H9 (cell line): ENCODE results near the gene PLD1. TPM values are rescaled to one million over a fixed set of nuclear protein-coding genes. Genes with fewer than 3 reads are reported as not detected.

Experiments used
- DNase-seq: peaks from one replicate; pipeline ENCODE4 v3.0.0-alpha.2; 2017
- H2AFZ ChIP-seq: one replicate; pipeline ENCODE4 v1.6.1; 2013; ENCODE audit warnings: mild to moderate bottlenecking, low read length, control low read depth, moderate library complexity
- H2AK5ac ChIP-seq: 2 replicates; pipeline ENCODE4 v1.6.1; 2013; ENCODE audit warnings: low read length, control low read depth, mixed read lengths; ENCODE audit not compliant: insufficient read length
- H2BK120ac ChIP-seq: one replicate; pipeline ENCODE4 v1.6.1; 2013; ENCODE audit warnings: low read depth, mild to moderate bottlenecking, low read length, control low read depth, inconsistent platforms; ENCODE audit not compliant: poor library complexity, severe bottlenecking
- H2BK12ac ChIP-seq: 2 replicates; pipeline ENCODE4 v1.6.1; 2013; ENCODE audit warnings: low read length, control low read depth, mixed read lengths, low read depth; ENCODE audit not compliant: insufficient read length
- H2BK15ac ChIP-seq: 2 replicates; pipeline ENCODE4 v1.6.1; 2013; ENCODE audit warnings: low read depth, low read length, control low read depth
- H2BK20ac ChIP-seq: one replicate; pipeline ENCODE4 v1.6.1; 2013; ENCODE audit warnings: low read depth, mild to moderate bottlenecking, low read length, control low read depth, inconsistent platforms; ENCODE audit not compliant: poor library complexity, severe bottlenecking
- H2BK5ac ChIP-seq: 2 replicates; pipeline ENCODE4 v1.6.1; 2013; ENCODE audit warnings: low read length, control low read depth, mixed read lengths; ENCODE audit not compliant: insufficient read length
- H3K14ac ChIP-seq: 2 replicates; pipeline ENCODE4 v1.6.1; 2013; ENCODE audit warnings: low read length, control low read depth; ENCODE audit not compliant: insufficient read depth
- H3K18ac ChIP-seq: 2 replicates; pipeline ENCODE4 v1.6.1; 2013; ENCODE audit warnings: low read depth, mild to moderate bottlenecking, mixed read lengths, low read length, control low read depth; ENCODE audit not compliant: insufficient read length
- H3K23ac ChIP-seq: 2 replicates; pipeline ENCODE4 v1.6.1; 2013; ENCODE audit warnings: low read length, control low read depth, mixed read lengths, low read depth; ENCODE audit not compliant: insufficient read length
- H3K23me2 ChIP-seq: 2 replicates; pipeline ENCODE4 v1.6.1; 2013; ENCODE audit warnings: low read depth, mild to moderate bottlenecking, mixed read lengths, low read length, control low read depth; ENCODE audit not compliant: insufficient read length, poor library complexity, severe bottlenecking
- H3K27ac ChIP-seq: 2 replicates; pipeline ENCODE4 v1.5.1; 2013; ENCODE audit warnings: low read length, control low read depth, mixed read lengths, low read depth; ENCODE audit not compliant: insufficient read length
- H3K27me3 ChIP-seq: 2 replicates; pipeline ENCODE4 v1.6.1; 2013; ENCODE audit warnings: low read length, control low read depth, inconsistent platforms; ENCODE audit not compliant: insufficient read depth
- H3K4ac ChIP-seq: 2 replicates; pipeline ENCODE4 v1.6.1; 2013; ENCODE audit warnings: low read depth, mild to moderate bottlenecking, control low read depth, inconsistent platforms, low read length, moderate library complexity
- H3K4me1 ChIP-seq: 2 replicates; pipeline ENCODE4 v1.6.1; 2013; ENCODE audit warnings: low read length, control low read depth, inconsistent platforms; ENCODE audit not compliant: insufficient read depth
- H3K4me2 ChIP-seq: 2 replicates; pipeline ENCODE4 v1.6.1; 2013; ENCODE audit warnings: low read length, control low read depth, mixed read lengths; ENCODE audit not compliant: insufficient read length, insufficient read depth
- H3K56ac ChIP-seq: 2 replicates; pipeline ENCODE4 v1.6.1; 2013; ENCODE audit warnings: low read depth, mild to moderate bottlenecking, mixed read lengths, low read length, control low read depth; ENCODE audit not compliant: insufficient read length
- H3K79me1 ChIP-seq: 2 replicates; pipeline ENCODE4 v1.6.1; 2013; ENCODE audit warnings: low read depth, mild to moderate bottlenecking, moderate library complexity, low read length, control low read depth, inconsistent platforms; ENCODE audit not compliant: insufficient read depth, poor library complexity, severe bottlenecking
- H3K79me2 ChIP-seq: 2 replicates; pipeline ENCODE4 v1.6.1; 2013; ENCODE audit warnings: low read length, control low read depth, inconsistent platforms; ENCODE audit not compliant: insufficient read depth
- H3K9ac ChIP-seq: 2 replicates; pipeline ENCODE4 v1.6.1; 2013; ENCODE audit warnings: low read length, control low read depth, mixed read lengths; ENCODE audit not compliant: insufficient read length; ENCODE audit errors: extremely low read depth
- H3K9me3 ChIP-seq: one replicate; pipeline ENCODE4 v1.6.1; 2013; ENCODE audit warnings: low read depth, low read length, inconsistent platforms; ENCODE audit not compliant: control insufficient read depth
- H3T11ph ChIP-seq: one replicate; pipeline ENCODE4 v1.6.1; 2013; ENCODE audit warnings: mild to moderate bottlenecking, low read length, control low read depth, inconsistent platforms
- H4K20me1 ChIP-seq: one replicate; pipeline ENCODE4 v1.6.1; 2013; ENCODE audit not compliant: control insufficient read depth, insufficient read length, insufficient read depth
- H4K5ac ChIP-seq: 2 replicates; pipeline ENCODE4 v1.6.1; 2013; ENCODE audit warnings: low read depth, mild to moderate bottlenecking, mixed read lengths, low read length, control low read depth; ENCODE audit not compliant: insufficient read length
- H4K8ac ChIP-seq: replicated peaks from 2 replicates; pipeline ENCODE4 v1.6.1; 2013; ENCODE audit warnings: low read length, control low read depth, mixed read lengths, low read depth; ENCODE audit not compliant: insufficient read length
- H4K91ac ChIP-seq: 2 replicates; pipeline ENCODE4 v1.6.1; 2013; ENCODE audit warnings: low read depth, mild to moderate bottlenecking, moderate library complexity, mixed read lengths, low read length, control low read depth; ENCODE audit not compliant: insufficient read length
- H3K27ac Mint-ChIP-seq, 3 experiments: 2 replicates in 2 of 3; 3 replicates in 1 of 3; pipeline ENCODE4 v1.8.0; 2020 to 2021; ENCODE audit warnings: mixed read lengths in 3 of 3, mild to moderate bottlenecking in 1 of 3, moderate library complexity in 1 of 3
- H3K27me3 Mint-ChIP-seq: 2 replicates; pipeline ENCODE4 v1.8.0; 2021; ENCODE audit warnings: low read depth, mild to moderate bottlenecking, moderate library complexity, mixed read lengths
- H3K36me3 Mint-ChIP-seq, 3 experiments: 2 replicates in 2 of 3; 3 replicates in 1 of 3; pipeline ENCODE4 v1.8.0; 2020 to 2021; ENCODE audit warnings: low read depth in 3 of 3, mixed read lengths in 3 of 3; ENCODE audit not compliant: insufficient read depth in 1 of 3
- H3K4me1 Mint-ChIP-seq, 2 experiments: 2 replicates each; pipeline ENCODE4 v1.8.0; 2020; ENCODE audit warnings: mixed read lengths in 2 of 2
- H3K4me3 Mint-ChIP-seq, 2 experiments: 2 replicates in 1 of 2; 3 replicates in 1 of 2; pipeline ENCODE4 v1.8.0; 2020 to 2021; ENCODE audit warnings: mild to moderate bottlenecking in 2 of 2, mixed read lengths in 2 of 2, moderate library complexity in 1 of 2
- H3K9me3 Mint-ChIP-seq, 2 experiments: 2 replicates in 1 of 2; 3 replicates in 1 of 2; pipeline ENCODE4 v1.8.0; 2020; ENCODE audit warnings: mild to moderate bottlenecking in 2 of 2, mixed read lengths in 2 of 2, moderate library complexity in 1 of 2
- WGBS: extraction: QIAGEN DNeasy Blood & Tissue Kit; methylation state at CpG from one replicate; pipeline ENCODE4 v1.1.7; 2013; ENCODE audit warnings: missing lambda C conversion rate, low lambda C conversion rate, mixed read lengths; ENCODE audit not compliant: insufficient read length; ENCODE audit errors: extremely low coverage; 5-methylcytosine and 5-hydroxymethylcytosine counted together
- total RNA-seq: library from RNA; stranded (reverse); gene quantifications from 2 replicates; pipeline ENCODE4 v1.2.1, GENCODE V29; 2021
- TF ChIP-seq, protein P1 (sequence below): fragments of 200-600 bp; sonication (generic); conservative IDR thresholded peaks from 3 replicates; pipeline ENCODE4 v1.8.0; 2021; ENCODE audit warnings: antibody characterized with exemption, mild to moderate bottlenecking

Gene PLD1
- total RNA-seq, 1 experiment from 2014 or later, result 1.8 TPM

DNA sequence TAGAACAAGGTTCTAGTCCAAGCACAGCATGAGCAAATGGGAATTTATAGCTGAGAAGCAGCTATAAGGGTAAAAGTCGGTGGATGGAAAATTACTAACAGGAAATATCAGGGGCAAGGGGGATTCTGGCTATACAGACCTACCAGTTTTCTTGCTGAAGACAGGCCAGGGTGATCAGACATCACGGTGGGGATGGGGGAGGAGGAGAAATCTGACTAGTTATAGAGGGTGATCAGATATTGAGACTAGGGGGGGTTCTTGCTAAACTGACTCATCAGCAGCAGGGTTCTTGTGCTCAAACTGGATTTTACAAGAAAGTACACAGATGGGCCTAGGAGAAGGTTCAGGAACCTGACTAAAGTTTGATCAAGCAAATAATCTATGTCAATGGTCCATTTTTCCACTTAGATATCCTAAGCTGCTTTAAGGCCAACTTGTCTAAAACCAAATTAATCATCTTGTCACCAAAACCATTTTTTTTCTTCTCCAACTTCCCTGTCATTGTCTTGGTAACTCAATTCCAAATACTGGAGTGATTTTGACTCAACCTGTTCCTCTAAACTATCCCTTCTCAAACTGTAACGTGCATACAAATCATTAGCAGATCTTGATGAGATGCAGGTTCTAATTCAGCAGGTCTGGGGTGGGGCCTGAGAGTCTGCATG is 37.4 kb upstream of the PLD1 start:
- Mint-ChIP-seq H3K4me3 (no peak overlapping the region), H3K9me3 (peaks cover 4% of the 10 kb centered on the region in 2 experiments), H3K27me3 (0 out of 2 replicates have a peak, but pooled peaks cover 1% of the 10 kb centered on the region), H3K27ac (no peak overlapping the region; a peak in 1 of 7 replicates), H3K36me3 (peaks cover 0 to 5% (median 3%) of the 10 kb centered on the region in 3 experiments; a peak in 5 of 7 replicates), H3K4me1 (peaks cover 11 to 15% of the 10 kb centered on the region in 2 experiments; a peak in 3 of 4 replicates)
- Histone ChIP-seq H3K27ac (no peak overlapping the region), H4K20me1 (no peaks in the 10 kb centered on the region), H2AK5ac (no peak overlapping the region), H3K23ac (no peak overlapping the region), H3K23me2 (no peaks in the 10 kb centered on the region), H3T11ph (no peak overlapping the region), H3K27me3 (no peaks in the 10 kb centered on the region), H3K4me2 (no peak overlapping the region), H2BK120ac (no peak overlapping the region), H2BK12ac (no peak overlapping the region), H3K14ac (no peak overlapping the region), H3K18ac (no peak overlapping the region), H2BK20ac (no peak overlapping the region), H3K4ac (no peak overlapping the region), H3K79me2 (no peaks in the 10 kb centered on the region), H3K56ac (no peak overlapping the region), H2BK5ac (no peak overlapping the region), H2AFZ (no peak overlapping the region), H2BK15ac (no peak overlapping the region), H4K91ac (no peak overlapping the region), H4K8ac (no peak overlapping the region), H3K4me1 (no peaks in the 10 kb centered on the region), H3K9ac (no peak overlapping the region), H3K9me3 (no peaks in the 10 kb centered on the region), H3K79me1 (no peaks in the 10 kb centered on the region), H4K5ac (no peak overlapping the region)
- DNase-seq, result no peak
- no CpG with 5 or more reads among the region's 3 CpGs for WGBS
- TF ChIP-seq, protein P1, sequence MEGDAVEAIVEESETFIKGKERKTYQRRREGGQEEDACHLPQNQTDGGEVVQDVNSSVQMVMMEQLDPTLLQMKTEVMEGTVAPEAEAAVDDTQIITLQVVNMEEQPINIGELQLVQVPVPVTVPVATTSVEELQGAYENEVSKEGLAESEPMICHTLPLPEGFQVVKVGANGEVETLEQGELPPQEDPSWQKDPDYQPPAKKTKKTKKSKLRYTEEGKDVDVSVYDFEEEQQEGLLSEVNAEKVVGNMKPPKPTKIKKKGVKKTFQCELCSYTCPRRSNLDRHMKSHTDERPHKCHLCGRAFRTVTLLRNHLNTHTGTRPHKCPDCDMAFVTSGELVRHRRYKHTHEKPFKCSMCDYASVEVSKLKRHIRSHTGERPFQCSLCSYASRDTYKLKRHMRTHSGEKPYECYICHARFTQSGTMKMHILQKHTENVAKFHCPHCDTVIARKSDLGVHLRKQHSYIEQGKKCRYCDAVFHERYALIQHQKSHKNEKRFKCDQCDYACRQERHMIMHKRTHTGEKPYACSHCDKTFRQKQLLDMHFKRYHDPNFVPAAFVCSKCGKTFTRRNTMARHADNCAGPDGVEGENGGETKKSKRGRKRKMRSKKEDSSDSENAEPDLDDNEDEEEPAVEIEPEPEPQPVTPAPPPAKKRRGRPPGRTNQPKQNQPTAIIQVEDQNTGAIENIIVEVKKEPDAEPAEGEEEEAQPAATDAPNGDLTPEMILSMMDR, result no peak
